Endothelial cell of umbilical vein (primary cell): ENCODE measurements around the gene ZNF23. TPM values are rescaled to one million over a fixed set of nuclear protein-coding genes. Genes with fewer than 3 reads are reported as not detected.

Experiments
- BruUV-seq: library from RNA; stranded (reverse); fragments of 400-500 nt; replicated peaks from 2 replicates; lab custom pipeline; 2021; lab: Mats Ljungman, UMichigan
- CTCF ChIA-PET: fragments of 300-600, 350-600 bp; sonication (Branson Sonifier 250); formaldehyde crosslinking; loops from one replicate; lab custom pipeline; 2021; ENCODE audit warnings: antibody characterized with exemption, inconsistent platforms; lab: Charles Lee
- POLR2A ChIA-PET: fragments of 300-600, 350-600 bp; sonication (Branson Sonifier 250); formaldehyde crosslinking; loops from one replicate; lab custom pipeline; 2021; ENCODE audit warnings: antibody characterized with exemption, inconsistent platforms; lab: Charles Lee
- DNase-seq: peaks from one replicate; pipeline ENCODE4 v3.0.0-alpha.2; 2011; ENCODE audit warnings: low read depth, low spot score
- FAIRE-seq: peaks from 2 replicates; lab custom pipeline; 2011; peaks lifted over from hg19 to GRCh38; lab: Jason Lieb, UNC
- H2AFZ ChIP-seq: 2 replicates; pipeline ENCODE4 v1.6.0; 2012; ENCODE audit warnings: low read depth, low read length, control low read depth, inconsistent platforms
- H3K27ac ChIP-seq: 2 replicates; pipeline ENCODE4 v1.5.1; 2011; ENCODE audit warnings: low read depth, mild to moderate bottlenecking, control low read depth, low read length, moderate library complexity; ENCODE audit not compliant: insufficient read depth
- H3K27me3 ChIP-seq, 2 experiments: 2 replicates each; pipeline versions ENCODE4 v1.6.0 to v1.6.1; 2011; ENCODE audit warnings: low read length in 2 of 2, mixed read lengths in 1 of 2; ENCODE audit not compliant: control insufficient read depth in 2 of 2, insufficient read depth in 2 of 2
- H3K36me3 ChIP-seq, 2 experiments: 2 replicates in 1 of 2; 3 replicates in 1 of 2; pipeline ENCODE4 v1.5.1; 2011; ENCODE audit warnings: low read length in 2 of 2, mild to moderate bottlenecking in 1 of 2, moderate library complexity in 1 of 2; ENCODE audit not compliant: control insufficient read depth in 2 of 2, insufficient read depth in 2 of 2; ENCODE audit errors: extremely low read depth in 1 of 2
- H3K4me1 ChIP-seq: 3 replicates; pipeline ENCODE4 v1.5.1; 2011; ENCODE audit warnings: mild to moderate bottlenecking, low read length; ENCODE audit not compliant: control insufficient read depth, insufficient read depth; ENCODE audit errors: extremely low read depth
- H3K4me2 ChIP-seq: 2 replicates; pipeline ENCODE4 v1.6.1; 2011; ENCODE audit warnings: low read length, control low read depth, mixed read lengths; ENCODE audit not compliant: insufficient read depth
- H3K4me3 ChIP-seq, 3 experiments: fragments of 200-600 bp in 1 of 3; sonication (generic), shearing (Covaris generic) in 1 of 3; replicated peaks in 1 of 3; 2 replicates each; pipeline ENCODE4 v1.5.1; 2011 to 2016; ENCODE audit warnings: control low read depth in 3 of 3, low read length in 3 of 3, mild to moderate bottlenecking in 2 of 3, inconsistent platforms in 1 of 3, low read depth in 1 of 3, moderate library complexity in 1 of 3; ENCODE audit not compliant: insufficient read depth in 1 of 3
- H3K79me2 ChIP-seq: 2 replicates; pipeline ENCODE4 v1.6.0; 2012; ENCODE audit warnings: low read length, inconsistent platforms; ENCODE audit not compliant: control insufficient read depth, insufficient read depth
- H3K9ac ChIP-seq: replicated peaks from 2 replicates; pipeline ENCODE3; 2011; ENCODE audit warnings: low read length, control low read depth; ENCODE audit not compliant: insufficient read depth; ENCODE audit errors: extremely low read depth
- H3K9me1 ChIP-seq: replicated peaks from 3 replicates; pipeline ENCODE4 v1.6.0; 2011; ENCODE audit warnings: mild to moderate bottlenecking, low read length; ENCODE audit not compliant: control insufficient read depth, insufficient read depth; ENCODE audit errors: extremely low read depth
- H3K9me3 ChIP-seq: replicated peaks from 2 replicates; pipeline ENCODE4 v1.5.1; 2012; ENCODE audit warnings: low read length, inconsistent platforms; ENCODE audit not compliant: control insufficient read depth, insufficient read depth
- H4K20me1 ChIP-seq: replicated peaks from 2 replicates; pipeline ENCODE3; 2011; ENCODE audit warnings: mild to moderate bottlenecking, low read length; ENCODE audit not compliant: control insufficient read depth, insufficient read depth; ENCODE audit errors: extremely low read depth
- CTCF ChIP-seq, 2 donors: IDR thresholded peaks; 1 replicate in 1 of 2; 2 replicates in 1 of 2; pipeline ENCODE4 v1.5.1; 2011; ENCODE audit warnings: low read length in 2 of 2, mild to moderate bottlenecking in 2 of 2, moderate library complexity in 2 of 2, control low read depth in 1 of 2, inconsistent platforms in 1 of 2, low read depth in 1 of 2; ENCODE audit not compliant: insufficient read depth in 1 of 2; ENCODE audit errors: extremely low read depth in 1 of 2
- EZH2 ChIP-seq: IDR thresholded peaks from 2 replicates; pipeline ENCODE4 v1.6.1; 2012; ENCODE audit warnings: borderline replicate concordance, low read depth, mild to moderate bottlenecking, moderate library complexity, low read length, inconsistent platforms; ENCODE audit not compliant: severe bottlenecking
- FOS ChIP-seq: IDR thresholded peaks from 2 replicates; pipeline ENCODE4 v1.6.1; 2011; ENCODE audit warnings: mild to moderate bottlenecking, low read length, moderate library complexity, borderline replicate concordance; ENCODE audit not compliant: insufficient read depth
- GATA2 ChIP-seq: IDR thresholded peaks from 2 replicates; pipeline ENCODE4 v1.7.0; 2011; ENCODE audit warnings: low read depth, mild to moderate bottlenecking, moderate library complexity, mixed read lengths, low read length; ENCODE audit not compliant: insufficient read length, insufficient read depth
- JUN ChIP-seq: IDR thresholded peaks from 2 replicates; pipeline ENCODE4 v1.6.1; 2011; ENCODE audit warnings: borderline replicate concordance, low read depth; ENCODE audit not compliant: insufficient read length, insufficient read depth
- MAX ChIP-seq: IDR thresholded peaks from 2 replicates; pipeline ENCODE4 v1.6.1; 2011; ENCODE audit not compliant: insufficient read depth, insufficient read length
- MYC ChIP-seq: IDR thresholded peaks from one replicate; pipeline ENCODE4 v1.6.1; 2011; ENCODE audit warnings: mild to moderate bottlenecking, low read depth, low read length
- POLR2A ChIP-seq: IDR thresholded peaks from 2 replicates; pipeline ENCODE4 v1.6.1; 2012; ENCODE audit warnings: low read depth, mild to moderate bottlenecking, control low read depth, low read length
- POLR2AphosphoS5 ChIP-seq: IDR thresholded peaks from 2 replicates; pipeline ENCODE4 v1.6.1; 2012; ENCODE audit warnings: low read depth, mild to moderate bottlenecking, control low read depth, low read length, moderate library complexity; ENCODE audit not compliant: insufficient read depth
- dilution Hi-C: fragments of 300-500 bp; cut with MboI; formaldehyde crosslinking; loops from one replicate; pipeline ENCODE4 v1.15.0; 2019; ENCODE audit warnings: low sequenced_read_pairs; ENCODE audit not compliant: extremely low pct_ligation_motif_present
- intact Hi-C: fragments of 100-400 bp; cut with micrococcal nuclease; formaldehyde crosslinking; loops from one replicate; pipeline ENCODE4 v1.10.0; 2022
- polyA plus RNA-seq, 4 experiments: library from polyadenylated mRNA; depleted of rRNA in 3 of 4; stranded (reverse) in 3 of 4; unstranded in 1 of 4; fragments of >200 nt; gene quantifications; 2 replicates each; pipeline versions ENCODE4 v1.2.1 to v1.2.3, GENCODE V29; 2011 to 2012; ENCODE audit warnings: missing spikeins in 1 of 4
- total RNA-seq: library from RNA; stranded (reverse); gene quantifications from 2 replicates; pipeline ENCODE4 v1.2.3, GENCODE V29; 2021

ZNF23 gene
- total and polyA plus RNA-seq, 2 donors (not counting 3 experiments of a cell fraction or from before 2014, with no cell fraction given) = 2.1 to 6.4 TPM

GRCh38 chr16:71402007-71402406 is 60.0 kb downstream of the ZNF23 start:
- H3K36me3 ChIP-seq = no peaks in the 10 kb centered on the region
- intact Hi-C loops = no loop called here
- POLR2A ChIA-PET = no interaction called here
- no TSS peak for BruUV-seq
- H3K9me3 ChIP-seq = no peaks in the 10 kb centered on the region
- no peaks in the 10 kb centered on the region for H4K20me1 ChIP-seq
- no peak overlapping the region for H3K27ac ChIP-seq
- dilution Hi-C loops = no loop called here
- H3K4me1 ChIP-seq = no peaks in the 10 kb centered on the region
- no peak for TF ChIP-seq FOS
- no peak for TF ChIP-seq MAX
- TF ChIP-seq POLR2A = no peak
- no peak for TF ChIP-seq POLR2AphosphoS5
- TF ChIP-seq EZH2 = no peak
- TF ChIP-seq GATA2 = no peak
- TF ChIP-seq MYC = no peak
- no peak for TF ChIP-seq CTCF (IDR thresholded peaks at IDR 0.05; ENCODE audit: extremely low read depth in 1 of 2, insufficient read depth in 1 of 2, low read depth in 1 of 2, low read length in 2 of 2)
- TF ChIP-seq JUN = no peak
- no peak overlapping the region for H3K9ac ChIP-seq
- no peak for FAIRE-seq
- H3K9me1 ChIP-seq = no peaks in the 10 kb centered on the region
- no peaks in the 10 kb centered on the region for H3K79me2 ChIP-seq
- no peak overlapping the region for H2AFZ ChIP-seq
- no peaks in the 10 kb centered on the region for H3K27me3 ChIP-seq
- no peak for DNase-seq
- CTCF ChIA-PET = interaction anchor here (1.2 kb wide), 1 partner anchor 97 kb away, joined by 3 read pairs; no protein-coding TSS in a partner anchor
- H3K4me3 ChIP-seq = no peak overlapping the region
- no peak overlapping the region for H3K4me2 ChIP-seq
